HG03025 (cell line): ENCODE measurements around the gene KDM4C.
"Not testable (repeated sequence)": the region's sequence is repeated elsewhere in the genome, so short reads cannot be mapped to it uniquely, and the experiment has no call there.

Experiments used
- ATAC-seq: cut with Tn5 transposase; IDR thresholded peaks from one replicate; pipeline ENCODE4 v1.9.1; 2021; ENCODE audit warnings: mild to moderate bottlenecking, moderate library complexity; ENCODE audit not compliant: unreplicated experiment, low FRiP score

KDM4C gene

GRCh38 chr9:6757456-6758247, at the start of gene KDM4C:
Gene KDM4C (plus strand): TSS chr9:6757973. CDS start chr9:6792989, 35,016 bp downstream.
- ATAC-seq: peak; percentile 80

DNA sequence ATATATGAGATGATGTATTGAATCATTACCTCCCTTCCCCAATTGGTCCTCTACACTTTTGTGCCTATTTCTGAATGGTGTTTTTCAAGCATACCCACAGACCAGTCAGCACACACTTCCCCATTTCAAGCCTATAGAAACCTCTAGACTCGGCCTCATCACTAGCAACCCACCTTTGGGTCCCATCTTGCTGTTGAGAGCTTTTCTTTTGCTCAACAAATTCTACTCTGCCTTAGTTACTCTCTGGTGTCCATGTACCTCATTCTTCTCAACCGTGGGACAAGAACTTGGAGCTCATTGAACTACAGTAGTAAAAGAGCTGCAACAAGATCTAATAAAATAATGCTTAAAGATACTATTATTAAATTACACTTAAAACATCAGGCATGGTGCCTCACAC, 49.0 kb upstream of the KDM4C start:
- no peak for ATAC-seq

DNA sequence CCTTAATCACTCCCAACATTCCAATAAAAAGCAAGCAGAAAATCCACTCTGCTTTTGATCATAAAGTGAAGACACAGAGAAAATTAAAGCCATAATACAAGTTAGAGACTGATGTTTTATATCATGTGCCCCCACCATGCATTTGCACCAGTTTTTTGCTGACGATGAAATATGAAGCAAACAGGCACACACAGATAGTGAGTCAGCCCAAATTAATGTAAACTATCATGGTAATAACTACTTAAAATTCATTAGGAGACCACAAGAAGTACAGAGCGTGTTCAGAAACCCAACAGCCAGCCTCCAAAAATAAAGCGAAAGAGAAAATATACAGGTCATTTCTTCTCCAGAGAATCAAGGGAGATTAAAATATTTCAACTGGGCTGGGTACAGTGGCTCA, 46.4 kb upstream of the KDM4C start:
- no peak for ATAC-seq

DNA sequence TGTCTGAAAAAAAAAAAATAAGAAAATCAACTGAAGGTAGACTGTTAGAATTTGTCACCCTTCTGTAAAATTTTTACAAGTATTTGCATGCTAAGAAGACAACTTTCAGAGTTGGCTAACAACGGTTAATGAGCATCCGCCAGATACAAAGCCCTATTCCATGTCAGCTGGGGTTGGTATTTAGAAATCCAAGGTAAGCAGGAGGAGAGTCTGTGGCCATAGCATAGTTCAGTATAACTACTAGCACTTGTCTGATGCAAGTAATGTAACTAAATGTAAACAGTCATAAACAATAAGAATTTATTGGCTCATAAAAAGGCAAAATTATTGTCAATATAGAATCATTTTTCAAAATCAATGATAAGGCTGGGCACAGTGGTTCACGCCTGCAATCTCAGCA, 45.7 kb upstream of the KDM4C start:
- ATAC-seq: no peak

DNA sequence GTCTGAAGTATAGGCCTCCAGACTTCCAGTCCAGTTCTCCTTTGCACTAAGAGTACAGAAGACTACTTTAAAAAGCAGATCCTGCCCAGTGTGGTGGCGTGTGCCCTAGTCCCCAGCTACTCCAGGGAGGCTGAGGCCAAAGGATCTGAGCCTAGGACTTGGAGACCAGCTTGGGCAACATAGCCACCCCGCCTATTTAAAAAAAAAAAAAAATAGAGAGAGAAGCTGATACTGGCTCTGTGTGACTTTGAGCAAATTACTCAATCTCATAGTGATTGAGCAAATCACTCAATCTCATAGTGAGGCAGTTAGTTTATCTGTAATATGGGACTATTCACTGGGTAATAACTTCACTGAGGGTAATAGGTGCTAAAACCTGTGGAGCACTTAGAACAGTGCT, 43.6 kb upstream of the KDM4C start:
- no peak for ATAC-seq

- not testable (repeated sequence) for ATAC-seq
Observed at GRCh38 chr9:6715153-6715754, 42.5 kb upstream of the KDM4C start.

DNA sequence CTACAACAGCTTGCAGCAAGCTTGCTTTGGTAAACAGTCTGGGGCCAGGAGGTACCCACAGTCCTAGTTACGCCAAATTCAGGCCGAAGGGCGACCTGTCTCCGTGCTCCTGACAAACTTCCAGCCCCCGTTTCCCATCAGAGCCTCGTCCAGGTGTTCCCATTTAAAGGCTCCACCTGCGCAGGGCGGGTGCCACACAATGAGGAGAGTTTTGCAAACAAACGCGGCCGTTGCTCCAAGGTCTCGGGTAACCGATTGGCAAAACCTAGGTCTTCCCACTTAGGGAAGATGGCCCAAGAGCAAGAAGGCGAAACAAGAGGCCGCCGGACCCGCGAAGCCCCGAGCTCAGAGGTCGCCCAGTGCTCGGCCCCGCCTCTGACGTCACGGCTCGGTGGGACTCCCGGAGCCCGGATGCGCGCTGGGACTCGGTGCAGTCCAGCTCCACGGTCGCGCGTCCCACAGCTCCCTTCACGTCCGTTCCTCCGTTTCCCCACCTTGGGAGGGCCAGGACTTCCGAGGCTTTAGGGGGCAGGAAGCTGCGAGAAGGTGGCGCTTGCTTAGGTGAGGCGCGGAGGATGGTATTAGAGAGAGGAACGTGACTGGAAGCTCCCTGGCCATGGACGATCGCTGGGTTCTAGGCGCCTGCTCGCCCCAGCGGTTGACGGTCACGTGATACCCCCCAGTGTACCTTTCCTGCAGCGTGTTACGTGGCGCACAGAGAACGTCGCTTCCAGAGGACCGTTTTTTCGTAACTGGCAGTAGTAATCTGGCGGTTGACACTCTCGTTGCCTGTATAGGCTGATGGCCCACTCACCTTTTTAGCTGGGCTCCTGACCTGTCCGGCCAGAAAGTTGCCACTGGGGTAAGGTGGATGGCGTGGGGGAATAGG, 41.8 kb upstream of the KDM4C start:
- peak; percentile 87 for ATAC-seq

- ATAC-seq: no peak
Observed at GRCh38 chr9:6716766-6717165, 41.0 kb upstream of the KDM4C start.

DNA sequence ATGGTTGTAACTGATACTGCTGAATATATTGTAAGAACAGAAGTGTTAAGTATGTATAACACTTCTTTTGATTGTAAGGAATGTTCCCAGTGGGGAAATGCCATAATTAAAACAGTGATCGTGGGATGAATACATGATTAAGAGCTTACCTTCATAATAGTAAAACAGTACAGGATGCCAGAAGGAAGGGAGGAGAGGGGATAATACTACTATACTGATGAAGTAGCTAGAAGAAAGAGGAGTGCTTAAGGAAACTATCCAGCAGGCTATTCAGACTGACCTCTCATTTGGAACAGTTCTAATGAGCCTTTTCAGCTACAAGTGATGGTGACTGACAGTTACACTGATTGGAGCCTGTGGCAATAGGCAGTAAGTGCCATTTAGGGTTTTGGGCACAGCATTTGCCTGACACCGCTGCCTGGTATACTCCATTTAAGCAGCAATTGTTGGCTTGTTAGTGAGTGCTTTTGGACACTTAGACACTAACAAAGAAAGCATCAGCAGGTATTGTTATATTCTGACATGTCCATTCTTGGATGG, 33.8 kb upstream of the KDM4C start:
- ATAC-seq: no peak

GRCh38 chr9:6733257-6733656, 24.5 kb upstream of the KDM4C start:
- ATAC-seq: no peak

DNA sequence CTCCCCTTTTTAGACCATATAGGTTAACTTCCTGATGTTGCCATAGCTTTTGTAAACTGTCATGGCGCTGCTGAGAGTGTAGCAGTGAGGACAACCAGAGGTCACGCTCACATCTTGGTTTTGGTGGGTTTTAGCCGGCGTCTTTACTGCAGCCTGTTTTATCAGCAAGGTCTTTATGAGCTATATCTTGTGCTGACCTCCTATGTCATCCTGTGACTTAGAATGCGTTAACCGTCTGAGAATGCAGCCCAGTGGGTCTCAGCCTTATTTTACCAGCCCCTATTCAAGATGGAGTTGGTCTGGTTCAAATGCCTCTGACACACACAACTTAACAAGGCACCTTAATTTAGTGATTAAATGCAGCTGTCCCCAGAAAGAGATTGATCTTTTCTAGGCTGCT, 23.9 kb upstream of the KDM4C start:
- no peak for ATAC-seq

GRCh38 chr9:6735422-6735821, 22.4 kb upstream of the KDM4C start:
- no peak for ATAC-seq

- no peak for ATAC-seq
Observed at GRCh38 chr9:6739218-6739617, 18.6 kb upstream of the KDM4C start.

DNA sequence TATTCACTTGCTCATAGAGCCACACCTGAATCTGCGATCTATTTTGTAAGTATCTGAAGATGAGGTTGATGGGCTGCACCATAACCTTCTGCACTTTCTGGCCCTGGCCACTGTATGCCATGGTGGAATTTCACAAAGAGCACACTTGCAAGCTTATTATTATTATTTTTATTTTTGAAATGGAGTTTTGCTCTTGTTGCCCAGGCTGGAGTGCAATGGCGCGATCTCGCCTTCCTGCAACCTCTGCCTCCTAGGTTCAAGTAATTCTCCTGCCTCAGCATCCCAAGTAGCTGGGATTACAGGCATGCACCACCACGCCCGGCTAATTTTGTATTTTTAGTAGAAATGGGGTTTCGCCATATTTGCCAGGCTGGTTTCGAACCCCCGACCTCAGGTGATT, 8.9 kb upstream of the KDM4C start:
- ATAC-seq: not testable (repeated sequence)

- ATAC-seq: not testable (repeated sequence)
Observed at GRCh38 chr9:6754861-6755260, 2.9 kb upstream of the KDM4C start.

- ATAC-seq: peak; percentile 32
Observed at GRCh38 chr9:6757132-6757455, 679 bp upstream of the KDM4C start.

GRCh38 chr9:6758248-6758497, 400 bp downstream of the KDM4C start:
- peak; percentile 15 for ATAC-seq

GRCh38 chr9:6758498-6759184, 868 bp downstream of the KDM4C start:
- ATAC-seq: peak; percentile 20

DNA sequence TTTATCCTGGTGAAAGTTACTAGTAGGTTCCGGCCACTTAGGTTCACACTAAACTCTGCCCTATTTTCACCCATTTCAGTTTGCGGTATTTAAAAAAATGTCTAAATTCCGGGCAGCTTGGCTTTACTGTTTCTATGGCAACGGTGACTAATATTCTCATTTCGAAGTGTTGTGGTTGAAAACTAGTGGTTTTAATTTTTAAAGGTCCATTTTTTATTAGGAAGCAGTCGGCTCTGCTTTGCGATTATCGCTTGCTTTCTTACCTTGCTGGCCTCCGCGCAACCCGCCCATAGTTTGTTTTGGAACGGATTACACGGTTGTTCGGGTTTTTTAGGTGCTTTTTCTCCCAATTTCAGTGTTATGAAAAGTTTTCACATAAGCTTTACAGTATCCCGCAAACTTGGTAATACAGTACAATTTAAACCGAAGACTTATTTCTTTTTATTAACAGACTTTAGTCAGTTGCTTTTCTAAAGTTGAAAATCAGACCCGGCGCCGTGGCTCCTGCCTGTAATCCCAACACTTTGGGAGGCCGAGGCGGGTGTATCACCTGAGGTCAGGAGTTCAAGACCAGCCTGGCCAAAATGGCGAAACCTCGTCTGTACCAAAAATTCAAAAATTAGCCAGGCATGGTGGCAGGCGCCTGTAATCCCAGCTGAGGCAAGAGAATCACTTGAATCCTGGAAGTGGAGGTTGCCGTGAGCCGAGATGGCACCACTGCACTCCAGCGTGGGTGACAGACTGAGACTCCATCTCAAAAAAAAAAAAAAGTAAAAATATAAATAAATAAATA, 1.6 kb downstream of the KDM4C start:
- ATAC-seq: no peak

DNA sequence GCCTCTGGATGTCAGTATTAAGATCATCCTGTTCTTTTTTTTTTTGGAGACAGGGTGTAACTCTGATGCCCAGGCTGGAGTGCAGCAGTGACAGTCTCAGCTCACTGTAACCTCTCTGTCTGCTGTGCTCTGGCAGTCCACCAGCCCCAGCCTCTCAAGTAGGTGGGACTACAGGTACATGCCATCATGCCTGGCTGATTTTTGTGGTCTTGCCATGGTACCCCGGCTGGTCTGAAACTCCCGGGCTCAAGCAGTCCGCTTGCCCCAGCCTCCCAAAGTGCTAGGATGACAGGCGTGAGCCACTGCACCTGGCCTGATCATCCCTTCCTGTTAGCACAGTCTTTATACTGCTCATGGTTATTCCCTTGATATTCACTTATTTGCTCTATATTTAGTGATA, 3.5 kb downstream of the KDM4C start:
- ATAC-seq: no peak
